K562 (cell line): ENCODE results near the gene TRIM31. TPM values are rescaled to one million over a fixed set of nuclear protein-coding genes. Genes with fewer than 3 reads are reported as not detected.
A peak's percentile ranks its signal among the peaks of the same experiment; 100 is the strongest.

Experiments
- ATAC-seq: fragments of 200-7000 bp; cut with Tn5 transposase; 3 replicates; pipeline ENCODE4 v1.9.1; 2020; ENCODE audit warnings: moderate library complexity
- BruUV-seq: library from RNA; stranded (reverse); fragments of 400-500 nt; replicated peaks from 2 replicates; lab custom pipeline; 2021; lab: Mats Ljungman, UMichigan
- CTCF ChIA-PET: fragments of 300-600 bp; formaldehyde crosslinking; extraction: SDS; loops from one replicate; lab custom pipeline; 2021; ENCODE audit warnings: low intra/inter-chr PET ratio; lab: Yijun Ruan, JAX
- POLR2A ChIA-PET: fragments of 300-600, 350-650 bp; sonication (Branson Sonifier 250); formaldehyde crosslinking; extraction: SDS; loops from one replicate; lab custom pipeline; 2021; ENCODE audit warnings: antibody characterized with exemption, inconsistent platforms; lab: Yijun Ruan, JAX
- DNase-seq, 4 experiments: peaks; one replicate each; pipeline versions ENCODE4 v3.0.0 to v3.0.0-alpha.2; 2011 to 2018; ENCODE audit warnings: low spot score in 3 of 4, mixed read lengths in 3 of 4; ENCODE audit errors: extremely low read depth in 1 of 4
- FAIRE-seq: peaks from 2 replicates; lab custom pipeline; 2011; peaks lifted over from hg19 to GRCh38; lab: Jason Lieb, UNC
- H2AFZ ChIP-seq: 2 replicates; pipeline ENCODE4 v1.6.0; 2011; ENCODE audit warnings: low read depth, low read length, control low read depth, inconsistent platforms
- H3K27ac ChIP-seq: fragments of 200-600 bp; 3 replicates; pipeline ENCODE4 v1.8.0; 2011; ENCODE audit warnings: low read depth, mild to moderate bottlenecking, control low read depth, inconsistent platforms, low read length, moderate library complexity, mixed read lengths; ENCODE audit errors: extremely low read depth
- H3K27me3 ChIP-seq, 2 experiments: fragments of 300-600 bp in 1 of 2; 2 replicates in 1 of 2; 3 replicates in 1 of 2; pipeline versions ENCODE4 v1.6.0 to v1.8.0; 2011; ENCODE audit warnings: inconsistent platforms in 2 of 2, low read length in 2 of 2, mild to moderate bottlenecking in 1 of 2, mixed read lengths in 1 of 2, moderate library complexity in 1 of 2; ENCODE audit not compliant: control insufficient read depth in 2 of 2, insufficient read depth in 2 of 2
- H3K36me3 ChIP-seq: fragments of 300-600 bp; 3 replicates; pipeline ENCODE4 v1.8.0; 2011; ENCODE audit warnings: mild to moderate bottlenecking, low read length, inconsistent platforms; ENCODE audit not compliant: control insufficient read depth, insufficient read depth
- H3K4me1 ChIP-seq, 2 experiments: fragments of 200-600 bp in 1 of 2; replicated peaks in 1 of 2; 2 replicates in 1 of 2; 3 replicates in 1 of 2; pipeline versions ENCODE4 v1.5.1 to v1.8.0; 2011; ENCODE audit warnings: inconsistent platforms in 2 of 2, low read length in 2 of 2, mild to moderate bottlenecking in 1 of 2, mixed read lengths in 1 of 2, moderate library complexity in 1 of 2; ENCODE audit not compliant: control insufficient read depth in 2 of 2, insufficient read depth in 2 of 2
- H3K4me2 ChIP-seq: 2 replicates; pipeline ENCODE4 v1.6.1; 2011; ENCODE audit warnings: low read length, control low read depth, inconsistent platforms, mixed read lengths; ENCODE audit not compliant: insufficient read depth
- H3K4me3 ChIP-seq: fragments of 200-600 bp; sonication (generic), shearing (Covaris generic); 2 replicates; pipeline ENCODE4 v1.5.1; 2016; ENCODE audit warnings: control low read depth, inconsistent platforms
- H3K79me2 ChIP-seq: fragments of 200-600 bp; 3 replicates; pipeline ENCODE4 v1.8.0; 2011; ENCODE audit warnings: low read length, inconsistent platforms; ENCODE audit not compliant: control insufficient read depth, insufficient read depth
- H3K9ac ChIP-seq, 2 experiments: 2 replicates each; pipeline versions ENCODE4 v1.6.0 to v1.6.1; 2011; ENCODE audit warnings: low read depth in 2 of 2, low read length in 2 of 2, control low read depth in 1 of 2, inconsistent platforms in 1 of 2, mild to moderate bottlenecking in 1 of 2, mixed read lengths in 1 of 2; ENCODE audit not compliant: insufficient read depth in 1 of 2
- H3K9me1 ChIP-seq: one replicate; pipeline ENCODE4 v1.6.0; 2011; ENCODE audit warnings: inconsistent platforms, mild to moderate bottlenecking, low read length, moderate library complexity; ENCODE audit not compliant: control insufficient read depth, insufficient read depth
- H3K9me3 ChIP-seq: replicated peaks from 2 replicates; pipeline ENCODE4 v1.5.1; 2011; ENCODE audit warnings: low read depth, low read length, inconsistent platforms; ENCODE audit not compliant: control insufficient read depth, insufficient read depth
- H4K20me1 ChIP-seq: replicated peaks from 2 replicates; pipeline ENCODE4 v1.6.1; 2011; ENCODE audit warnings: low read length, inconsistent platforms, mixed read lengths; ENCODE audit not compliant: control insufficient read depth, insufficient read depth
- HMG20A ChIP-seq: fragments of 450-650 bp; formaldehyde crosslinking; conservative IDR thresholded peaks from 2 replicates; pipeline ENCODE4 v1.4.0; 2020; ENCODE audit warnings: mild to moderate bottlenecking, mixed read lengths
- ILF3 ChIP-seq: fragments of 450-650 bp; IDR thresholded peaks from 2 replicates; pipeline ENCODE4 v1.6.1; 2018; ENCODE audit warnings: antibody characterized with exemption, mild to moderate bottlenecking, moderate library complexity, borderline replicate concordance
- SRSF9 ChIP-seq: fragments of 200-400 bp; formaldehyde crosslinking; IDR thresholded peaks from 2 replicates; pipeline ENCODE4 v1.6.1; 2017; ENCODE audit warnings: low read depth, low read length, borderline replicate concordance
- ZBTB11 ChIP-seq, 3 experiments: fragments of 200-800 bp in 1 of 3; fragments of 250-450 bp in 1 of 3; fragments of 450-650 bp in 1 of 3; sonication (Bioruptor Pico) in 1 of 3; sonication (Bioruptor generic) in 1 of 3; formaldehyde crosslinking in 1 of 3; IDR thresholded peaks; 2 replicates each; pipeline versions ENCODE4 v1.6.1 to v1.8.0; 2016 to 2022; ENCODE audit warnings: mild to moderate bottlenecking in 2 of 3, missing genetic modification characterization in 2 of 3, missing compliant biosample characterization in 1 of 3, moderate library complexity in 1 of 3
- ZNF165 ChIP-seq: fragments of 250-450 bp; sonication (Bioruptor Pico); IDR thresholded peaks from 2 replicates; pipeline ENCODE4 v1.4.0; 2020; ENCODE audit warnings: borderline replicate concordance
- WGBS: fragments of 100-300 bp; shearing (Covaris generic); methylation state at CpG from one replicate; pipeline ENCODE4 v1.1.6; 2016; ENCODE audit warnings: low coverage, mixed read lengths; ENCODE audit not compliant: insufficient coverage; ENCODE audit errors: missing lambda C conversion rate; 5-methylcytosine and 5-hydroxymethylcytosine counted together
- in situ Hi-C: fragments of 300-500 bp; cut with MboI; formaldehyde crosslinking; loops from 4 replicates; pipeline ENCODE4 v1.15.0; 2018; ENCODE audit warnings: inconsistent platforms, mixed read lengths
- intact Hi-C: fragments of 100-400 bp; cut with micrococcal nuclease; formaldehyde crosslinking; loops from 2 replicates; pipeline ENCODE4 v1.14.2; 2022
- polyA plus RNA-seq, 8 experiments: library from polyadenylated mRNA; depleted of rRNA in 4 of 8; stranded (reverse) in 5 of 8; unstranded in 3 of 8; fragments of >200 nt; fragmentation: Nextera tagmentation in 2 of 8; fragmentation: Illumina TruSeq in 1 of 8; extraction: Ambion mirVana in 2 of 8; extraction: Trizol in 1 of 8; gene quantifications; 2 replicates each; pipeline versions ENCODE4 v1.2.1 to v1.2.3, GENCODE V29; 2011 to 2014; ENCODE audit warnings: inconsistent platforms in 1 of 8, missing spikeins in 1 of 8
- total RNA-seq, 7 experiments: library from RNA; depleted of rRNA in 6 of 7; stranded (reverse); fragments of >200 nt in 6 of 7; fragmentation: Illumina TruSeq in 2 of 7; extraction: Trizol in 2 of 7; gene quantifications; 2 replicates each; pipeline versions ENCODE4 v1.2.1 to v1.2.3, GENCODE V29; 2011 to 2021; ENCODE audit warnings: low replicate concordance in 1 of 7

TRIM31 gene
- total and polyA plus RNA-seq, 9 of the 15 experiments (the other 6 are each of a cell fraction or from before 2014, with no cell fraction given), result not detected

DNA sequence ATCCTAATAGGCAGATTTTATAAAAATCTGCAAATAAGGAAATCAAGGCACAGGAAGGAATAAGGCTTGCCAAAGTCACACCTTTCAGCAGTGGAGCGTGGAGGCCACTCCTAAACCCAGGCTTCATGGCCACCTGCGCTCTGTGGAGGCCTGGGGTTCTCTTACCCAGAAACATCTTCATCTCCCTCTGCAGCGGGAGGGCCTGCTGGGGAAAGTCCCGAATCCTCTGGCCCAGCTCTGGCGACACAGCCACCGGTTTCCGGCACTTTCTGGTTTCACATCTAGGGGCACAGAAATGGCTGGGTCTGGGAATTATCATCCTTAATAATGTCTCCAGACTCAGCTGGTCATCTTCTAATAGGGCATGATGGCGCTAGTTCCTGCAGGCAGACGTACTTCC lies 43.9 kb upstream of the TRIM31 start:
- Histone ChIP-seq H3K27me3 (peaks cover 2 to 28% of the 10 kb centered on the region in 2 experiments; a peak in 3 of 5 replicates), H3K79me2 (no peaks in the 10 kb centered on the region), H3K9me3 (no peaks in the 10 kb centered on the region), H3K9me1 (no peaks in the 10 kb centered on the region), H3K9ac (no peak overlapping the region), H3K4me2 (no peak overlapping the region), H4K20me1 (no peaks in the 10 kb centered on the region), H2AFZ (0 out of 2 replicates have a peak overlapping the region, but pooled peaks have one; percentile 16), H3K27ac (no peak overlapping the region), H3K4me3 (no peak overlapping the region), H3K36me3 (no peaks in the 10 kb centered on the region), H3K4me1 (peaks cover 7 to 22% of the 10 kb centered on the region in 2 experiments; a peak in 4 of 5 replicates)
- no peak for ATAC-seq
- no peak for DNase-seq
- no peak for FAIRE-seq
- intact Hi-C loops (no loop called here), in situ Hi-C loops (no loop called here)
- 24% methylated on average over 9 of the region's 9 CpGs for WGBS
- no TSS peak for BruUV-seq
- ChIA-PET POLR2A (no interaction called here), CTCF (interaction anchor here (0.7 kb wide), 1 partner anchor 17 kb away, joined by 5 read pairs; no protein-coding TSS in a partner anchor)
- TF ChIP-seq ILF3, result no peak
- no peak for TF ChIP-seq SRSF9
- TF ChIP-seq ZNF165 (CRISPR knock-in tag), result 0 out of 2 replicates have a peak, but pooled peaks have one; percentile 63
- TF ChIP-seq ZBTB11 (CRISPR knock-in tag; IDR thresholded peaks at IDR 0.05), result no peak
- no peak for TF ChIP-seq HMG20A
